Bronchial epithelial cell (primary cell): ENCODE results near the gene KCNK13. TPM values are rescaled to one million over a fixed set of nuclear protein-coding genes. Genes with fewer than 3 reads are reported as not detected.

Experiments
- DNase-seq: peaks from one replicate; pipeline ENCODE4 v3.0.0-alpha.2; 2010; ENCODE audit warnings: low read depth
- FAIRE-seq: peaks from 2 replicates; lab custom pipeline; 2011; peaks lifted over from hg19 to GRCh38; lab: Jason Lieb, UNC
- H3K27me3 ChIP-seq: 2 replicates; pipeline ENCODE4 v1.5.1; 2011; ENCODE audit warnings: low read length; ENCODE audit not compliant: control insufficient read depth, insufficient read depth
- H3K36me3 ChIP-seq: 2 replicates; pipeline ENCODE4 v1.5.1; 2011; ENCODE audit warnings: low read length; ENCODE audit not compliant: control insufficient read depth, insufficient read depth
- H3K4me3 ChIP-seq: 2 replicates; pipeline ENCODE4 v1.5.1; 2011; ENCODE audit warnings: mild to moderate bottlenecking, low read depth, low read length, control low read depth
- total RNA-seq: library from RNA; depleted of rRNA; stranded (reverse); fragments of >200 nt; gene quantifications from 2 replicates; pipeline ENCODE4 v1.2.1, GENCODE V29; 2014
- TF ChIP-seq, protein P1 (sequence below): IDR thresholded peaks from 2 replicates; pipeline ENCODE4 v1.5.1; 2011; ENCODE audit warnings: mild to moderate bottlenecking, moderate library complexity, low read length, control low read depth, inconsistent platforms; ENCODE audit not compliant: insufficient read depth, severe bottlenecking

Gene KCNK13
- total RNA-seq, 1 donor from 2014 or later, result not detected

- FAIRE-seq, result no peak
- no peak overlapping the region for H3K4me3 ChIP-seq
- no peaks in the 10 kb centered on the region for H3K36me3 ChIP-seq
- TF ChIP-seq, protein P1, sequence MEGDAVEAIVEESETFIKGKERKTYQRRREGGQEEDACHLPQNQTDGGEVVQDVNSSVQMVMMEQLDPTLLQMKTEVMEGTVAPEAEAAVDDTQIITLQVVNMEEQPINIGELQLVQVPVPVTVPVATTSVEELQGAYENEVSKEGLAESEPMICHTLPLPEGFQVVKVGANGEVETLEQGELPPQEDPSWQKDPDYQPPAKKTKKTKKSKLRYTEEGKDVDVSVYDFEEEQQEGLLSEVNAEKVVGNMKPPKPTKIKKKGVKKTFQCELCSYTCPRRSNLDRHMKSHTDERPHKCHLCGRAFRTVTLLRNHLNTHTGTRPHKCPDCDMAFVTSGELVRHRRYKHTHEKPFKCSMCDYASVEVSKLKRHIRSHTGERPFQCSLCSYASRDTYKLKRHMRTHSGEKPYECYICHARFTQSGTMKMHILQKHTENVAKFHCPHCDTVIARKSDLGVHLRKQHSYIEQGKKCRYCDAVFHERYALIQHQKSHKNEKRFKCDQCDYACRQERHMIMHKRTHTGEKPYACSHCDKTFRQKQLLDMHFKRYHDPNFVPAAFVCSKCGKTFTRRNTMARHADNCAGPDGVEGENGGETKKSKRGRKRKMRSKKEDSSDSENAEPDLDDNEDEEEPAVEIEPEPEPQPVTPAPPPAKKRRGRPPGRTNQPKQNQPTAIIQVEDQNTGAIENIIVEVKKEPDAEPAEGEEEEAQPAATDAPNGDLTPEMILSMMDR, result no peak
- H3K27me3 ChIP-seq, result no peaks in the 10 kb centered on the region
- no peak for DNase-seq
Observed at GRCh38 chr14:90139199-90139598, 77.4 kb downstream of the KCNK13 start.

DNA sequence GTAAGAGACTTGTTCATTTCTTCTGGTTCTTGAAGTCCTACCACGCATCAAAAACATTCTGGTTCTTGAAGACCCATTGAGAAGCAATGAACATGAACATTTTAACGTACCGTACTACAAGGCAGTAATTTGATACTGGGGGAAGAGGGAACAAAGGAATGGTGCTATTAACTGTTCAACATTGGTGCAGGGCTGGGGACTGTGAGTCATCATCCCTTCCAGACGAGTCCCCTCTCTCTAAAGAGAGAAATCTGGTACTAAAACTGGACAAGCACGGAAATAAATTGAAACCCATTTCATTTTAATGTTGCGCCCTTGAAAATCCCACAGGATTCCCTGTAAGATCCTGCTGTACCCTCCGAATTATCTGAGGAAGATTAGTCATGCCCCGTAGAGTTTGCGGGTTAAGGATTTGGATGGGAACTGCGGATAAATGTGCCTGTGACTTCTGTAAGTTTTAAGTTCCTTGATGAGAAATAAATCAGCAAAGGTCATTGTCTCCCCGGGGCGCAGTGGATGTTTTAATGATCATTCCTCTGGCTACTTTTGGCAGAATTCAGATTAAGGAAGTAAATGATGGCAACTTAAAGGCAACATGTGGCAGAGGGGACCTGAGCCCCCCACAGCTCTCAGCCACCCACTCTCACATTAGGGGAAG is 78.6 kb downstream of the KCNK13 start:
- no peaks in the 10 kb centered on the region for H3K27me3 ChIP-seq
- DNase-seq (peak; percentile 12), FAIRE-seq (peak; percentile 75)
- no peak overlapping the region for H3K4me3 ChIP-seq
- TF ChIP-seq, protein P1, result no peak
- no peaks in the 10 kb centered on the region for H3K36me3 ChIP-seq

- H3K4me3 ChIP-seq, result no peak overlapping the region
- TF ChIP-seq, protein P1, result no peak
- H3K36me3 ChIP-seq, result no peaks in the 10 kb centered on the region
- DNase-seq (peak; percentile 62), FAIRE-seq (no peak)
- H3K27me3 ChIP-seq, result no peaks in the 10 kb centered on the region
Observed at GRCh38 chr14:90140956-90141316, 79.1 kb downstream of the KCNK13 start.

DNA sequence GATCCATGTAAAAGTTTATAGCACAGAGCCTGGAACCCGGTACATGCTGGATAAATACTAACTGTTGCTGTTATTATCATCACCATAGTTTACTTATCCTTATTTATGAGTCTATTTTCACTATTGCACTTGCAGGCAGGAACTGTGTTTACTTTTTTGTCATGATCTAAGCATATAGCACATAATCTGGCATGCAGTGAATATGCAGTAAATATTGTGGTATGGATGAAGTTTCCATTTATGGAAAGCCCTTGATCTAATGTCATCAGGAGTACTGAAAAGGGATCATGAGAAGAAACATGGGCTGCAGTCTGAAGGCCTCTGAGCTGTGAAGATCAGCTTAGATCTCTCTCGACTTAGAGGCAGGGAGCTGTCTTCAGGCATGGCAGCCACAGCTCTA is 91.6 kb downstream of the KCNK13 start:
- no peak overlapping the region for H3K4me3 ChIP-seq
- FAIRE-seq (no peak), DNase-seq (no peak)
- H3K36me3 ChIP-seq, result no peaks in the 10 kb centered on the region
- TF ChIP-seq, protein P1, result no peak
- no peaks in the 10 kb centered on the region for H3K27me3 ChIP-seq

DNA sequence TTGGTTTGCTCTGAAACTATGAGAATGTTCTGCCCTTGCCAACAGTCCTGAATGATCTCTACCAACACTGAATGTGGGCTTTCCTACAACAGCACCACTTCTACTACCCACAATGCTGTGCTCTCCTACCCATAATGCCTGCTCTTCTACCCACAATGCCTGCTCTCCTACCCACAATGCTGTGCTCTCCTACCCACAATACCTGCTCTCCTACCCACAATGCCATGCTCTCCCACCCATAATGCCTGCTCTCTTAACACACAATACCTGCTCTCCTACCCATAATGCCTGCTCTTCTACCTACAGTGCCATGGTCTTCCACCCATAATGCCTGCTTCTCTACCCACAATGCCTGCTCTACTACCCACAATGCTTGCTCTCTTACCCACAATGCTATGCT is 92.3 kb downstream of the KCNK13 start:
- DNase-seq (no peak), FAIRE-seq (peak; percentile 77)
- Histone ChIP-seq H3K36me3 (no peaks in the 10 kb centered on the region), H3K27me3 (no peaks in the 10 kb centered on the region), H3K4me3 (no peak overlapping the region)
- TF ChIP-seq, protein P1, result no peak

DNA sequence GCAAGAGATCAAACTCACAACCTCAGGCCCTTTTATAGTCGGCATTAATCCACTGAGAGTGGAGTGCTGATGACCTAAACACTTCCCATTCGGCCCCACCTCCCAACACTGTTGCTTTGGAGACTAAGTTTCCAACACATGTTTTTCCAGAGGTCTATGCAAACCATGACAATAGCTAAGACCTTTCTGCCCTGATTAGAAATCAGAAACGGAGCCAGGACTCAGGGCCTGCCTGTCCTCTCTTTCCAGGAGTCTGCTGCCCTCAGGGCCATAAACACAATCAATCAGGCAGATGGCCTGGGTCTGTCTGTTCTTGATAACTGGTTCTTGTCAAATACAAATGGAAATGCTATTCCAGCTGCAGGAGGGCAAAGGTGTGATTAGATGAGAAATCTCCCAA is 97.4 kb downstream of the KCNK13 start:
- FAIRE-seq (no peak), DNase-seq (no peak)
- TF ChIP-seq, protein P1, result no peak
- Histone ChIP-seq H3K36me3 (no peaks in the 10 kb centered on the region), H3K27me3 (no peaks in the 10 kb centered on the region), H3K4me3 (no peak overlapping the region)
